ENCODE measurements around the gene FCRL3.
"Not testable (repeated sequence)": the region's sequence is repeated elsewhere in the genome, so short reads cannot be mapped to it uniquely, and the experiment has no call there.

Gene FCRL3, protein sequence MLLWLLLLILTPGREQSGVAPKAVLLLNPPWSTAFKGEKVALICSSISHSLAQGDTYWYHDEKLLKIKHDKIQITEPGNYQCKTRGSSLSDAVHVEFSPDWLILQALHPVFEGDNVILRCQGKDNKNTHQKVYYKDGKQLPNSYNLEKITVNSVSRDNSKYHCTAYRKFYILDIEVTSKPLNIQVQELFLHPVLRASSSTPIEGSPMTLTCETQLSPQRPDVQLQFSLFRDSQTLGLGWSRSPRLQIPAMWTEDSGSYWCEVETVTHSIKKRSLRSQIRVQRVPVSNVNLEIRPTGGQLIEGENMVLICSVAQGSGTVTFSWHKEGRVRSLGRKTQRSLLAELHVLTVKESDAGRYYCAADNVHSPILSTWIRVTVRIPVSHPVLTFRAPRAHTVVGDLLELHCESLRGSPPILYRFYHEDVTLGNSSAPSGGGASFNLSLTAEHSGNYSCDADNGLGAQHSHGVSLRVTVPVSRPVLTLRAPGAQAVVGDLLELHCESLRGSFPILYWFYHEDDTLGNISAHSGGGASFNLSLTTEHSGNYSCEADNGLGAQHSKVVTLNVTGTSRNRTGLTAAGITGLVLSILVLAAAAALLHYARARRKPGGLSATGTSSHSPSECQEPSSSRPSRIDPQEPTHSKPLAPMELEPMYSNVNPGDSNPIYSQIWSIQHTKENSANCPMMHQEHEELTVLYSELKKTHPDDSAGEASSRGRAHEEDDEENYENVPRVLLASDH

DNA sequence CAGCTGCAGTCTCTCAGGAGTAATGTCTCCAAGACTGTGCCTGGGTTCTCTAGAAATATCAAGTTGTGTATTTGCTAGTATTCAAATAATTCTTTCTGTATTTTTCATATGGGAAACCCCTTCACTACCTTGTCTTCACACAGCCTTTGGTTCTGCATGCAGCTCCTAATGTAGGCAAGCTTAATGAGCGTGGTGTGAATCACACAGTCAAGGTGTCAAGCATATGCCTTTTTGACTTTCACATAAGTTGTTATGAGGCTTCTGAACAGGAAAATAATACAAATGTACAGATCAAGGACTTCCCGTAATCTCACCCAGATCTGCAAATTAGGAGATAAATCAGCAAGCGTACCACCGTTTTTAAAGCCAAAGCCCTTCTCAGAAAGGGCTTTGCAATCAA lies at the start of gene FCRL3:
TSS of gene FCRL3 (minus strand) at position 38 of the 400 bp plus-strand sequence. CDS start 280 bp downstream, outside the sequence.
- Histone ChIP-seq H3K4me3 (ENCODE audit: insufficient read depth, low read length, poor library complexity, severe bottlenecking) (peak within 1 kb of the TSS; percentile 60), H3K9me2 (replicated peaks; ENCODE audit: insufficient read depth, low read length) (no peaks in the 10 kb centered on the region), H3K27me3 (ENCODE audit: low read length) (no peaks in the 10 kb centered on the region), H3K79me2 (ENCODE audit: insufficient read depth, low read length) (peaks cover 73% of the 10 kb centered on the region), H2AFZ (ENCODE audit: low read depth, low read length, severe bottlenecking) (no peak within 1 kb of the TSS), H3K4me2 (ENCODE audit: low read depth, low read length, poor library complexity, severe bottlenecking) (peak within 1 kb of the TSS; percentile 97), H4K20me1 (ENCODE audit: low read depth, low read length) (no peaks in the 10 kb centered on the region), H3K36me3 (ENCODE audit: low read length) (peaks cover 19% of the 10 kb centered on the region; the same call in 1 of the 2 replicates), H3K9ac (ENCODE audit: low read length) (peak within 1 kb of the TSS; percentile 89), H3K27ac (ENCODE audit: low read depth, low read length) (peak within 1 kb of the TSS; percentile 94), H3F3A (ENCODE audit: insufficient read depth) (peaks cover 77% of the 10 kb centered on the region), H3K9me3 (ENCODE audit: insufficient read depth, low read length) (no peaks in the 10 kb centered on the region)
- TF ChIP-seq EZH2phosphoT487 (conservative IDR thresholded peaks at IDR 0.05; ENCODE audit: low read length): no peak
- no peak for TF ChIP-seq CTCF (IDR thresholded peaks at IDR 0.05; ENCODE audit: insufficient read depth, low read length, poor library complexity, severe bottlenecking)

- no peak overlapping the region for H2AFZ ChIP-seq (ENCODE audit: low read depth, low read length, severe bottlenecking)
- H3K27me3 ChIP-seq (ENCODE audit: low read length): no peaks in the 10 kb centered on the region
- no peaks in the 10 kb centered on the region for H4K20me1 ChIP-seq (ENCODE audit: low read depth, low read length)
- TF ChIP-seq CTCF (IDR thresholded peaks at IDR 0.05; ENCODE audit: insufficient read depth, low read length, poor library complexity, severe bottlenecking): no peak
- no peak for TF ChIP-seq EZH2phosphoT487 (conservative IDR thresholded peaks at IDR 0.05; ENCODE audit: low read length)
- peaks cover 64% of the 10 kb centered on the region for H3K36me3 ChIP-seq (ENCODE audit: low read length)
- H3K4me2 ChIP-seq (ENCODE audit: low read depth, low read length, poor library complexity, severe bottlenecking): no peak overlapping the region
- H3K27ac ChIP-seq (ENCODE audit: low read depth, low read length): no peak overlapping the region
- H3K9me2 ChIP-seq (replicated peaks; ENCODE audit: insufficient read depth, low read length): no peaks in the 10 kb centered on the region
- H3K9me3 ChIP-seq (ENCODE audit: insufficient read depth, low read length): no peaks in the 10 kb centered on the region
- H3K4me3 ChIP-seq (ENCODE audit: insufficient read depth, low read length, poor library complexity, severe bottlenecking): no peak overlapping the region
- peaks cover 28% of the 10 kb centered on the region for H3F3A ChIP-seq (ENCODE audit: insufficient read depth)
- peaks cover 11% of the 10 kb centered on the region; the same call in 1 of the 2 replicates for H3K79me2 ChIP-seq (ENCODE audit: insufficient read depth, low read length)
- H3K9ac ChIP-seq (ENCODE audit: low read length): no peak overlapping the region
These were observed 47.8 kb upstream of the FCRL3 start for GRCh38 chr1:157748262-157748817.

GRCh38 chr1:157739229-157739901 lies 38.8 kb upstream of the FCRL3 start:
- Histone ChIP-seq H2AFZ (ENCODE audit: low read depth, low read length, severe bottlenecking) (no peak overlapping the region), H3K27me3 (ENCODE audit: low read length) (no peaks in the 10 kb centered on the region), H3K9me3 (ENCODE audit: insufficient read depth, low read length) (no peaks in the 10 kb centered on the region), H4K20me1 (ENCODE audit: low read depth, low read length) (no peaks in the 10 kb centered on the region), H3K9me2 (replicated peaks; ENCODE audit: insufficient read depth, low read length) (no peaks in the 10 kb centered on the region), H3K9ac (ENCODE audit: low read length) (no peak overlapping the region), H3K27ac (ENCODE audit: low read depth, low read length) (peak overlapping the region; percentile 56), H3K4me2 (ENCODE audit: low read depth, low read length, poor library complexity, severe bottlenecking) (no peak overlapping the region), H3K79me2 (ENCODE audit: insufficient read depth, low read length) (no peaks in the 10 kb centered on the region), H3F3A (ENCODE audit: insufficient read depth) (peaks cover 70% of the 10 kb centered on the region), H3K4me3 (ENCODE audit: insufficient read depth, low read length, poor library complexity, severe bottlenecking) (no peak overlapping the region), H3K36me3 (ENCODE audit: low read length) (peaks cover 13% of the 10 kb centered on the region)
- TF ChIP-seq CTCF (IDR thresholded peaks at IDR 0.05; ENCODE audit: insufficient read depth, low read length, poor library complexity, severe bottlenecking) (no peak), EZH2phosphoT487 (conservative IDR thresholded peaks at IDR 0.05; ENCODE audit: low read length) (no peak)

- H4K20me1 ChIP-seq (ENCODE audit: low read depth, low read length); H3K27me3 ChIP-seq (ENCODE audit: low read length); H2AFZ ChIP-seq (ENCODE audit: low read depth, low read length, severe bottlenecking); H3K9me3 ChIP-seq (ENCODE audit: insufficient read depth, low read length); H3K36me3 ChIP-seq (ENCODE audit: low read length); H3K9me2 ChIP-seq (replicated peaks; ENCODE audit: insufficient read depth, low read length); H3K4me3 ChIP-seq (ENCODE audit: insufficient read depth, low read length, poor library complexity, severe bottlenecking); H3K79me2 ChIP-seq (ENCODE audit: insufficient read depth, low read length): not testable (repeated sequence)
- peak overlapping the region; percentile 32 for H3K9ac ChIP-seq (ENCODE audit: low read length)
- peak overlapping the region; percentile 57 for H3K4me2 ChIP-seq (ENCODE audit: low read depth, low read length, poor library complexity, severe bottlenecking)
- peak overlapping the region; percentile 86 for H3K27ac ChIP-seq (ENCODE audit: low read depth, low read length)
- H3F3A ChIP-seq (ENCODE audit: insufficient read depth): peaks cover 68% of the 10 kb centered on the region
These were observed 35.4 kb upstream of the FCRL3 start for GRCh38 chr1:157735991-157736390.

Data from SU-DHL-6 (cell line).